ENCODE data around the gene FAM120A.
"Not testable (repeated sequence)": the region's sequence is repeated elsewhere in the genome, so short reads cannot be mapped to it uniquely, and the experiment has no call there.

FAM120A gene, protein sequence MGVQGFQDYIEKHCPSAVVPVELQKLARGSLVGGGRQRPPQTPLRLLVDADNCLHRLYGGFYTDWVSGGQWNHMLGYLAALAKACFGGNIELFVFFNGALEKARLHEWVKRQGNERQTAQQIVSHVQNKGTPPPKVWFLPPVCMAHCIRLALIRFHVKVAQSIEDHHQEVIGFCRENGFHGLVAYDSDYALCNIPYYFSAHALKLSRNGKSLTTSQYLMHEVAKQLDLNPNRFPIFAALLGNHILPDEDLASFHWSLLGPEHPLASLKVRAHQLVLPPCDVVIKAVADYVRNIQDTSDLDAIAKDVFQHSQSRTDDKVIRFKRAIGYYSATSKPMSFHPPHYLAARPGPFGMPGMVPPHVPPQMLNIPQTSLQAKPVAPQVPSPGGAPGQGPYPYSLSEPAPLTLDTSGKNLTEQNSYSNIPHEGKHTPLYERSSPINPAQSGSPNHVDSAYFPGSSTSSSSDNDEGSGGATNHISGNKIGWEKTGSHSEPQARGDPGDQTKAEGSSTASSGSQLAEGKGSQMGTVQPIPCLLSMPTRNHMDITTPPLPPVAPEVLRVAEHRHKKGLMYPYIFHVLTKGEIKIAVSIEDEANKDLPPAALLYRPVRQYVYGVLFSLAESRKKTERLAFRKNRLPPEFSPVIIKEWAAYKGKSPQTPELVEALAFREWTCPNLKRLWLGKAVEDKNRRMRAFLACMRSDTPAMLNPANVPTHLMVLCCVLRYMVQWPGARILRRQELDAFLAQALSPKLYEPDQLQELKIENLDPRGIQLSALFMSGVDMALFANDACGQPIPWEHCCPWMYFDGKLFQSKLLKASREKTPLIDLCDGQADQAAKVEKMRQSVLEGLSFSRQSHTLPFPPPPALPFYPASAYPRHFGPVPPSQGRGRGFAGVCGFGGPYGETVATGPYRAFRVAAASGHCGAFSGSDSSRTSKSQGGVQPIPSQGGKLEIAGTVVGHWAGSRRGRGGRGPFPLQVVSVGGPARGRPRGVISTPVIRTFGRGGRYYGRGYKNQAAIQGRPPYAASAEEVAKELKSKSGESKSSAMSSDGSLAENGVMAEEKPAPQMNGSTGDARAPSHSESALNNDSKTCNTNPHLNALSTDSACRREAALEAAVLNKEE

DNA sequence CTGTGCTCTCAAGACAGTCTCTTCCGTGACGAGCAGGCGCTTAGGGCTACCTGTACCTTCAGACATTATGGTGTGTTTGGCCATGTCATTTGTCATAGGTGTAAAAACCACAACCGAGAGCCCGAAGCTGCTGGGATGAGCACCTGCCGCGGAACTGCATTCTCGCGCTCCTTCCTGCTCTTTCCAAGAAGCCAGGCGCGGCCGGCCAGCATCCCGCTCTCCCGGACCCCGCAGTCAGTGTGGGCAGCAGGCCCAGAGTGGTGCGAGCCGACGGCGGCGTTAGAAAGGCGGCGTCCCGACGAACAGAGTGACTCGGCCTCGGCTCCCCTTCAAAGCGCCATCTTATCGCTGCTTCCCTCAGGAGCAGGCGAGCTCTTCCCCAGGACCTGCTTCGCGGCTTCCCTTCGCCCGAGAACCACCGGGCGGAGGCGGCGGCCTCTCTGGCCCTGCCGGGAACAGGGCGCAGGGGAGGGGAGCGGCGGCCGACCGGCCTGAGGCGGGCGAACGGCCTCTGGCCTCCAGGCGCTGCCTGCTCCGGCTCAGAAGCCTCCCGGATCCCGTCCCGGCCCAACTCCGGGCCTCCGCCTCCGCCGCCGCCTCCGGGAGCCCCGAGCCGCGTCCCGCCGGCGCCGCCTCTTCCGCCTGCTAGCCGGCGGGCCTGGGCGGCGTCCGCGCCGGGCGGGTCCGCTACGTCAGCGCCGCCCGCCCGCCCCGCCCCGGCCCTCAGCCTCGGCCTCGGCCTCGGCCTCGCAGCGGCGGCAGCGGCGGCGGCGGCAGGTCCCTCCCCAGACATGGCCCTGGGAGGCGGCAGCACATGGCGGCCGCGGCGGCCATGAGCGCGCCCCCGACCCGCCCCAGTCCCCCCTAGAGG lies at the start of gene FAM120A:
Gene FAM120A (plus strand): TSS at position 741 of the 871 bp plus-strand sequence. CDS start 231 bp downstream, outside the sequence.
- peak; percentile 70 to 73 for DNase-seq

DNA sequence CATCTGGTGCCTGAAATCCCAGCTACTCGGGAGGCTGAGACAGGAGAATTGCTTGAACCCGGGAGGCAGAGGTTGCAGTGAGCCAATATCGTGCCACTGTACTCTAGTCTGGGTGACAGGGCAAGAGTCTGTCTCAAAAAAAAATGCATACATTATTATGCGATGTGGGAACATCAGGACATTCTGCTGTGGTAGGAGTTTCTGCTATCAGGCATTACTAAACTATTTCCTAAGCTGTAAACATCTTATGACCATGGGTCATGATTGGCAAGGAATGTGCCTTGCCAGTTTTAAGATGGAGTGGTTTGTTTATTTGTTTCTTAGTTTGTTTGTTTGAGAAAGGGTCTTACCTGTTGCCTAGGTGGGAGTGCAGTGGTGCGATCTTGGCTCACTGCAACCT lies 45.1 kb upstream of the FAM120A start:
- DNase-seq = no peak

DNA sequence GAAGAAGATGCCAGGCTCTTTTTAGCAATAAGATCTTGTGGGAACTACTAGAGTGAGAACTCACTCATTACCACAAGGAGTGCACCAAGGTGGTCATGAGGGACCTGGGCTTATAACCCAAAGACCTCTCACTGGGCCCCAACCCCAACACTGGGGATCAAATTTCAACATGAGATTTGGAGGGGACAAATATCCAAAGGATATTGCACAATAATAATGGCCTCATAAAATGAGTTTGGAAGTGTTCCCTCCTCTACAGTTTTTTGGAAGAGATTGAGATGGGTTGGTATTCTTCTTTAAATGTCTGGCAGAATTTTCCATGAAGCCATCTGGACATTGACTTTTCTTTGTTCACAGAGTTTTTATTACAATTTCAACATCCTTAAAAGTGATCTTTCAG lies 38.0 kb upstream of the FAM120A start:
- no peak for DNase-seq

DNA sequence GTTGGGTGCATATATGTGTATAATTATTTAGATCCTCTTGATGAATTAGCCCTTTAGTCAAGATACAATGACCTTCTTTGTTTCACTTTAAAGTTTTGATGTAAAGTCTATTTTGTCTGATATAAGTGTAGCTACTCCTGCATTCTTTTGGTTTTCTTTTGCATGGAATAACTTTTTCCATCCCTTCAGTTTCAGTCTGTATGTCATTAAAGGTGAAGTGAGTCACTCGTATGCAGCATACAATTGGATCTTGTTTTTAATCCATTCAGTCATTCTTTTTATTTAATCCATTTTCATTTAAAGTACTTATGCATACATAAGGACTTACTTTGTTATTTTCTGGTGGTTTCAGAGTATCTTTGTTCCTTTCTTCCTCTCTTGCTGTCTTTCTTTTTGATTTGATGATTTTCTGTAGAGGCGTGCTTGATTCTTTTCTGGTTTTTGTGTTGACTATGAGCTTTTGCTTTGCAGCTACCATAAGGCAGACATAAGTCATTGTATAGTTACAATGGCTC lies 36.3 kb upstream of the FAM120A start:
- DNase-seq = no peak

DNA sequence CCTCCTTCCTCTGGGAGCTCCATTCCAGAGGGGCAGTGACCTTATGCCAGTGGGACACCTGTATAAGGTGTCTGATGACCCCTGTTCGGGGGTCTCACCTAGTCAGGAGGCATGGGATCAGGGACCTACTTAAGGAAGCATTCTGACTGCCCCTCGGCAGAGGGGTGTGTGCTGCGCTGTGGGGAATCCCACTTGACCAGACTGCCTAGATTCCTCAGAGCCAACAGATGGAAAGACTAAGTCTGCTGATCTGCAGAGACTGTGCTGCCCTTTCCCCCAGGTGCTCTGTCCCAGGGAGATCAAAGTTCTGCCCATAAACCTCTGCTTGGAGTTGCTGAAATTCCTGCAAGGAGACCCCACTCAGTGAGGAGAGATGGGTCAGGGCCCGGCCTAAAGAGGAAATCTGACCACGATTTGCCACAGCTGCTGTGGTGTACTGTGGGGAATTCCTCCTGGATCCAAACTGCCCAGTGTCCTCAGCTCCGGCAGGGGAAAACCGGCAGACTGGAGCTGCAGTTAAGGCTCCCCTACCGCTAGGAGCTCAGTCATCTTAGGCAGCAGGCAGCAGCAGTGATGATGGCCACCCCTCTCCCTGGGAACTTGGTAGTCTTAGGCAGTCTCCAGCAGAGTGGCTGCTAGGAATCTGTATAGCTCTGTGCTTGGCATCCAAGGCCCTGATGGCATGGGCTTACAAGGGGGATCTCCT lies 34.8 kb upstream of the FAM120A start:
- no peak for DNase-seq

DNA sequence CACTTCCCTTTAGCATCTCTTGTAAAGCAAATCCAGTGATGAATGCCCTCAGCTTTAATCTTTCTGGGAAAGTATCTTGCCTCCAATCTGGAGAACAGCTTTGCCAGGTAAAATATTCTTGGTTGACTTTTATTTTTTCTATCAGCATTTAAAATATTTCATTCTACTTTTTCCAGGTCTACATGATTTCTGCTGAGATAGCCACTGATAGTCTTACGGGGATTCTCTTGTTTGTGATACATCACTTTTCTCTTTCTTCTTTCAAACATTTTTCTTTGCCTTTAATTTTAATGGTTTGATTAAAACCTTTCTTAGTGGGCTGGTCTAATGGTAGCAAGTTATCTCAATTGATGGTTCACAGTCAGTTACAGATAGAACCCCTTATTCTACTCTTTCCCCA lies 33.9 kb upstream of the FAM120A start:
- no peak for DNase-seq

DNA sequence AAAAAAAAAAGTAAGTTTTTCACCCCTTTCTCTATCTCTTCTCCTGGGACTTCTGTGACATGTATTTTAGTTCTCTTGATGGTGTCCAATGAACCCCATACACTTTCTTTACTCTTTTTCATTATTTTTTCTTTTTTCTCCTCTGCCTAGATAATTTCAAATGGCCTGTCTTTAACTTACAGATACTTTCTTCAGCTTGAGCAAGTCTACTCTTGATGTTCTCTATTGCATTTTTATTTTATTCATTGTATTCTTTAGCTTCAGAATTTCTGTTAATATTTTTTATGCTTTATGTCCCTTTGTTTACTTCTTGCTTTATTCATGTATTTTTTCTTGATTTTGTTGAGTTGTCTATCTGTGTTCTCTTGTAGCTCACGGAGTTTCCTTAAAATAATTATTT lies 32.5 kb upstream of the FAM120A start:
- no peak for DNase-seq

DNA sequence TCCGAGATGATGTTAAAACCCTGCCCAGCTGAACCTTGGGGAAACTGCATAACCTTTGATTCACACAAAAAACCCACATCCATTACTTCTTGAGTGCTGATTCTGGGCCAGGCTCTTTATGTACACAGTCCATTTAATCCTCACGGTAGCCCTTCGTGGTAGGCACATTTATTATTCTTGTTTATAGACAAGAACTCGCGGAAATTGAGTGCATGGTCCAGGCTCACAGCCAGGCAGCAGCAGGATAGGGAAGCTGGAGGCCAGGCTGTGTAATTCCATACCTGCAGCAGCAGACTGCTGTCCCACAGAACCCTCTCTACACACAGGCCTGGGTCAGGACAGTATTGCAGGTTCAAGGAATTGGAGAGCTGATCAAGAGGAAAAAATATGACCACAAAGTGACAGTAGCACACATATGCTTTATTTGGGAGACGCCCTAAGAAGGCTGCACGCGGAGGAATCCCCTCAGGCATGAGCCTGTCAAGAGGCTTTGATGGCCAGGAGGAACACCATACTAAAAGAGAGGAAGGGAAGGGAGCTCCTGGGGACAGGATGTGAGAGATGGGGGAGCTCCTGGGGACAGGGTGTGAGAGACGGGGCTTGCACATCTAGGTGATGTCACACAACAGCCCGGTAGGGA lies 28.4 kb upstream of the FAM120A start:
- no peak for DNase-seq

DNA sequence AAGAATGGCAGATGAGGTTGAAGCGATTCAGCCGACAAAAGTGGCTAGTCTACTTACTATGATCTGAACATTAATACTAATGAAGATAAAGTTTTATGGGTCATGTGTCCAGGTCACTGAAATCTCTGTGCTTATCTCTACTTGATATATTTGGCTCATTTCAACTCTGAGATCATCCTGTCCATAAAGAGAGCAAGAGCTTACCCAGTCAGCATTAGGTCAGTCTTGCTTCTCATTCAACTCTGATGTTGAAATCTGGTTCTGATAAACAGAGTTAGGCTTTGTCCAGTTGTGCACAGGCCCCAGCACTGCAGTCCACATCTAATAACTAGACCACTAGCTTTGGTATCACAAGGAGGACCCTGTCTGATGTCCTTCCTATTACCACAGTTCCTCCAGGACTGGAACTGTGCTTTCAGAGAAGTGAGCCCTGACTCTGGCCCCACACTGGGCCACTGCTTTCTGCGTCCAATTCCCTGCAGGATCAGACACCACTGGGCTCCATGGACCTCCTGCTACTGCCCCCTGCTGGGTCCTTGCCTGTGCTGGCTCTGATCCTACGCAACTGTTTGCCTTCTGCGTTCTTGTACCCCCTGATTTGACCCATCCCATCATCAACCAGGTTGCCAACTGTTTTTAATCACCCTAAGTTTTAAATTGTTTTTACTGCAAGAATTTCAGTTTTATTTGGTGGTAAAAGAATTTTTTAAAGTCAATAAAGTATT lies 23.7 kb upstream of the FAM120A start:
- DNase-seq = peak; percentile 13 to 20

DNA sequence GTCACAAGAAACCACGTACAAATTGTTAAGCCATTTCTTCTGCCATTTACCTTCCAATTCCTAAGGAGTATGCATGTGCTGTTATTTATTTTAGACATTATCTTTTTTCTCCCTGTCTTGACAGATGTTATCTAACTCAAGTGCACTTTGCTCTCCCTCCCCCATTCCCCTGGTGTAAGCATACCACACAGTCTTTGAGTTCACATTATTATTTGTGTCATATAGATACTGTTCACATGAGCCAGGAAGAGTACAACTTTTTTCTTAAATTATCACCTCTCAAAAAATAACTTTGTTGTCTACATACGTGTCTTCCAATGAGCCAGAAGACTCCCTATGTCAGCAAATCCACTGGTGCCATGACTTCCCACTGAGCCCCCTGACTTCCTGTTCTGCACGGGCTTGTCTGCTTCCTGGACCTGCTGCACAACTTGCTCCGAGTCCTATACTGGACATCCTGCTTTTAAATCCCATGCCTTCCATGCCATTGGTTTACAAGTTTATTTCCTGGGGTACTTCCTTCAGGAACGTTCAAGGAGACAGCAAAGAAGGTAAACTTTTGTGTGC lies 19.9 kb upstream of the FAM120A start:
- DNase-seq = no peak

DNA sequence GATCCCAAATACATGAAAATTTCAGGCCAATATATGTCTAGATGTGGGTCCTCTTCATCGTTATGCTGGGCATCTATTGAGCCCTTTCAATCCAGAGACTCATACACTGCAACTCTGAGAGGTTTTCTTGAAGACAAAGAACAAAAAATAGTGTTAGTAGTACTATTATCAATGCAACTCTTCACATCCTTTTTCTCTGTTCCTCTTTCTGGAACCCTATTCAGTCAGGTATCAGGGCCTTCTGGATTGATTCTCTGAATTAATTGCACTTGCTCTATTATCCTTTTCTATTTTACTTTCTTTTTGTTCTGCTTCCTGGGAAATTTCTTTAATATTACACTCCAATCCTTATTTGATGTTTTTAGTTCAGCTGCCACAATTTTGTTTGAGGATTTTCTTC lies 18.5 kb upstream of the FAM120A start:
- DNase-seq = no peak

DNA sequence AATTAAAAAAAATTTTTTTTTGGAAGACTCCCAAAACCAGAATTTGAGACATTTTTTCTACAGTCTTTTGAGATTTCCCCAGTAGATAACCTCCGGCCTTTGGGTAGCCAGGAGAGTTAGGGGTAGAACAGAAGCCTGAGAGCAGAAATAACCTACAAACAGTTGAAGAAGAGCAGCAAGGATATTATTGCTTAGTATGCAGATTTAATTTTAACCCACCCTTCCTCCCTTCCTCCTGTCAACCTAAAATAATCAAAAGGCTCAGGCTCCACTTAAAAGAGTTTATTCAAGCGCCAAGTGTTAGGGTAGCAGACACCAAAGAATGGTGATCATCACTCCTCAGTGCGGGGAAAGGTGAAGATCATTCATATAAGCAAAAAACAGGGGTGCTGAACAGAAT lies 17.4 kb upstream of the FAM120A start:
- no peak for DNase-seq

DNA sequence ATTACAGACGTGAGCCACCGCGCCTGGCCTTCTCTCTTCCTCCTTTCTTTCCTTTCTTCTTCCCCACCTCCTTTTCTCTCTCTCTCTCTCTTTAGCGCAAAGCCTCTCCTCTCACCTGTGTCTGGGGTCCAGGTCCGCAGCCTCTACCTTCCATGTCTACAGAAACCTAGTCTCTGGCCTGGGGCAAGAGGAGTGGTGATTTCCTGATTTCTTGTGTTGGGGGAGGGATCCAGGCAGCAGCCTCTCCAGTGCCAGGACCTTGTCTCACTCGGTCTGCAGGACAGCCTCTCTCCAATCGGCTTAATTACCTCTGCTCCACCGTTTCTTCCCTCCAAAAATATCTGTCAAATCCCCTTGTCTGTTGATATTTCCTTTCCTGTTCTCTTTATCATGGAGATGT lies 16.1 kb upstream of the FAM120A start:
- DNase-seq = no peak

DNA sequence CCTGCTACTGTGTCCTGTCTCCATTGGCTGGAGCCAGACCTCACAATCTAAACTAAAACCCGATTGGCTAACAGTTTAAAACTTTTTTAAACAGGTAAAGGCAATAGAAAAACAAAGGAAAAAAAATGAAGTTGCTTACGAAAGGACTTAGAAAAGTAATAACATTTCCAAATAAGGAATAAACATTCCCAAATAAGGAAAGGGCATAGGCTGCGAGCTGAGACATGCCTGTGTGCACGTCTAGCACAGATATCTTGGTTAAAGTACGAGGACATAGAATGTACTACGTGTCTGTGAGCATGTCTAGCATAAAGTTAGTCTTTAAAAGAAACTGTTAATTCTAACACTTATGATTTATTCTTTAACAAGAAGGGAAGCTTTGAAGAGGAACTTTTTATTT lies 15.3 kb upstream of the FAM120A start:
- no peak for DNase-seq

DNA sequence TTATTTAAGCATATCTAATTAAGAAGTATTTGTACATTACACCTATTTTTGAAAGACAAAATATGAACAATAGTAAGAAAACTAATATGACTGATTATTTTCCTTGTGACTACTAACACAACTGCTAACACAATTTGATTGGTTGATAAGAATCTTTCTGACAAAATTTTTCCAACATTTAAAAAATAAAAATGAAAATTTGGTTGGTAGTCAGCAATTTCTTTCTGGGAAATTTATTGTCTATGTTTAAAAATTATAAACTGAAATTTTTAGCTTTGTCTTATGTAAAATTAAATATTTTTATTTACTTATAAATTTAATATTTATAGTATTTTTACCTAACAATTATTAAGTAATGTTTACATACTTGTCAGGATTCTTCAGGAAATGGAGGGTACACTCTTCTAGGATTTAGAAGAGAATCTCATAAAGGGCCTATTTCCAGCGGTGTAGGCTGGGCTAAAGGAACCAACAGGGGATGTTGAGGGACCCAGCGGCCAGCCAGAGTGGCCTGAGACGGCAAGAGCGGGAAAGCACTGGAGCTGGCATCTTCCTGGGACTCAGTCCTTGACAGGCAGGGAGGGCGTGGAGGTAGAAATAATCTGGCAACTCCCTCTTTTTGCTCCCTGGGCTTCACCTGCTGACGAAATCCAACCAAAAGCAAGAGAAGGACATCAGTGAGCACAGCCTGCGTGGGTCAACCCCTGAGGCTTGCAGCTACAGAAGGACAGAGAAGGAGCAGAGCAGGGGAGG lies 14.7 kb upstream of the FAM120A start:
- DNase-seq = no peak

DNA sequence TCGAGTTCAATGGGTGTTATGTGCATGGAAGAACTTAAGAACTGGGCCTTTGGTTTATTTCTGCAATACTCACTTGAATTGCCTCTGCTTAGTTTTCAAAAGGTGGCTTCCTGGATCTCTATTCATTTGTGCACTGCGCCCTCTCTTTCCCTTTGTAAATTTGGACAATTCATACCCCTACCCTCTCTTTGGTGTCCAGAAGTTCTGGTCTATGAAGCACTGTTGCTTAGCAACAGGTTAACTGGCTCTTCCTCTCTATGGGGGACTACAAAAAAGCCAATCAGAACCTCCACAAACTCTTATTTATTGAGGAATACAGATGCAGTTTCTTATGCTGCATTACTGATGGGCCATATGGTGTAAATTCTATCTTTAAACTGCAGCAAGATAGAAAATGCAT lies 13.5 kb upstream of the FAM120A start:
- no peak for DNase-seq

DNA sequence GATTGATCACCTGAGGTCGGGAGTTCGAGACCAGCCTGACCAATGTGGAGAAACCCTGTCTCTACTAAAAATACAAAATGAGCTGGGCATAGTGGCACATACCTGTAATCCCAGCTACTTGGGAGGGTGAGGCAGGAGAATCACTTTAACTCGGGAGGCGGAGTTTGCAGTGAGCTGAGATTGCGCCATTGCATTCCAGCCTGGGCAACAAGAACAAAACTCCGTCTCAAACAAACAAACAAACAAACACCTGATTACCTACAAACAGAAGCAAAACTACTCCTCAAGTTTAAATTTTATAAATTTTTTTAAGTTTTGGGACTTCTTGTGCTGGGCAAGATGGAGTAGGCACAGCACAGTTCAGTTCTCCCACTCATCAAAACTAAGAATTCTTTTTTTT lies 12.2 kb upstream of the FAM120A start:
- not testable (repeated sequence) for DNase-seq

DNA sequence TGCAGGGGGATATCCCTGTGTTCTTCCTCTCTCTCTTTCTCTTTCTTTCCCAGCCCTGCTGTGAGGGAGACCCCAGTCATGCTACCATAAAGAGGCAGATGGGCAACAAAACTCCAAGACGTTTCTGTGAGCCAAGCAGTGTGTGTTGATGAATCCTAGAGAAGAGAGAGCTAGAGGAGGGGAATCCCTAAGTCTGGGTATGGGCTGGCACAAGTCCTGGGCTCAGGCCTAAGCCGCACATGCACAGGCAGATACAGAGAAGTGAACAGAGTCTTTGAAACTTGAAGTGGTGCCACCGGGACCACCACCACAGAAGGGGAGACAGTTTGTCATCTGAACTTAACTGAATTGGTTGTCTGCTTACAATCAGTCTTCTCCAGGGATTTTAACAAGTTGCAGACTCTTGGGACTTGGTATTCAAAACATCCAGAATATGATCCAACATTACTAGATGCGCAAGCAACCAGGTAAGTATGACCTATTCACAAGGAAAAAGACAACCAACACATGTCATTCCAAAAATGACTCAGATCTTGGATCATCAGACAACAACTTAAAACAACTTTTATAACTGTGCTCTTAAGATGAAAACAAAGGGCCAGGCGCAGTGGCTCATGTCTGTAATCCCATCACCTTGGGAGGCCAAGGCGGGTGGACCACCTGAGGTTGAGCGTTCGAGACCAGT lies 10.4 kb upstream of the FAM120A start:
- no peak for DNase-seq

DNA sequence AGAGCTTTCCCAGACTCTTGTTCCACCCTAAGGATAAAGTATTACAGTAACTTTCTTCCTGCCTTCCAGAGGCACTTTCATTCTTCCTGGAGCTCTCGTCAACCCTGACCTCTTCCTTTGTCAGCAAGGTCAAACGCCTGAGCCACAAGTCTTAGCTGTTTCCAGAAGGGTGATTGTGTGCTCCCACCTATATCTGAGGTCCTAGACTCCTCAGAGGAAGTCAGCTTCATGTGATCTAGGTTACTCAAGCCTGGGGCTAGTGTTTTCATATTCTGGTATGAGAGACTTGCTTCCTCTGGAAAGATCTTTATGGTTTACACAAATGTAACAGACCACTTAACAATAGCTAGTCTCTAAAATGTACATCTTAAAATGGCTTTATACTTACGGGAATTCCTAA lies 5.4 kb upstream of the FAM120A start:
- DNase-seq = no peak
